GM12878 (cell line): ENCODE data around the gene PDPN.

ENCODE experiments used
- EZH2 ChIP-seq: IDR thresholded peaks from 2 replicates; pipeline ENCODE4 v1.6.1; 2012; ENCODE audit warnings: low read depth, mild to moderate bottlenecking, control low read depth, inconsistent platforms, low read length, borderline replicate concordance; ENCODE audit not compliant: control insufficient read depth
- HDAC2 ChIP-seq: fragments of 200-600 bp; sonication (generic); IDR thresholded peaks from 2 replicates; pipeline ENCODE4 v1.6.1; 2017
- SUPT20H ChIP-seq: IDR thresholded peaks from 2 replicates; pipeline ENCODE4 v1.6.1; 2011; ENCODE audit warnings: low read depth, mild to moderate bottlenecking, low read length, moderate library complexity, borderline replicate concordance; ENCODE audit not compliant: control insufficient read depth

DNA sequence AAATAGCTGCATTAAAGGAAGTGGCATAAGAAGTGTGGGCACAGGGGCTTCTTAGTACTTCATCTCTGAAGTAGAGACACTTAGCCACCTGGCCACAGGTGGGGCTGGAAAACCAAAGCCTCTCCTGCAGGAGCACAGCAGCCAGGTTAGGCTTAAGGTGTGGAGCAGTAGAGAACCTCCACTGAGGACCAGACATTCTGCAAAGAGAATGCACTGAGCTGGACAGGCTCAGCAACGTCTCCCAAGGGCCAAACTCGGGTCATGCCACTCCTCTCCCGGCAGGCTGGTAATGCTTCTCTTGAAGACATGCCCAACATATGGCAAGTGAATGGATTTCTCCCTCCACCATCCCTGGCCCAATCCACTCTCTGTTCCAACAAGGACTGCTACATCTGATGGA lies 36.8 kb upstream of the PDPN start:
- no peak for TF ChIP-seq HDAC2
- TF ChIP-seq EZH2: no peak
- TF ChIP-seq SUPT20H: no peak
